C4-2B (cell line): Measurements from ENCODE around the gene ZNF598.
A peak's percentile ranks its signal among the peaks of the same experiment; 100 is the strongest.

Experiments
- H3K27ac ChIP-seq: fragments of 450-650 bp; 2 replicates; pipeline ENCODE4 v1.5.1; 2017
- ZFX ChIP-seq: fragments of 450-650 bp; IDR thresholded peaks from 2 replicates; pipeline ENCODE4 v1.6.1; 2017
- TF ChIP-seq, protein P1 (sequence below): fragments of 450-650 bp; conservative IDR thresholded peaks from 2 replicates; pipeline ENCODE4 v1.5.1; 2017; ENCODE audit warnings: mild to moderate bottlenecking

The ZNF598 gene

GRCh38 chr16:2053897-2054296 is 44.3 kb upstream of the ZNF598 start:
- H3K27ac ChIP-seq = peak overlapping the region; percentile 58; the same call in 1 of the 2 replicates
- TF ChIP-seq, protein P1, sequence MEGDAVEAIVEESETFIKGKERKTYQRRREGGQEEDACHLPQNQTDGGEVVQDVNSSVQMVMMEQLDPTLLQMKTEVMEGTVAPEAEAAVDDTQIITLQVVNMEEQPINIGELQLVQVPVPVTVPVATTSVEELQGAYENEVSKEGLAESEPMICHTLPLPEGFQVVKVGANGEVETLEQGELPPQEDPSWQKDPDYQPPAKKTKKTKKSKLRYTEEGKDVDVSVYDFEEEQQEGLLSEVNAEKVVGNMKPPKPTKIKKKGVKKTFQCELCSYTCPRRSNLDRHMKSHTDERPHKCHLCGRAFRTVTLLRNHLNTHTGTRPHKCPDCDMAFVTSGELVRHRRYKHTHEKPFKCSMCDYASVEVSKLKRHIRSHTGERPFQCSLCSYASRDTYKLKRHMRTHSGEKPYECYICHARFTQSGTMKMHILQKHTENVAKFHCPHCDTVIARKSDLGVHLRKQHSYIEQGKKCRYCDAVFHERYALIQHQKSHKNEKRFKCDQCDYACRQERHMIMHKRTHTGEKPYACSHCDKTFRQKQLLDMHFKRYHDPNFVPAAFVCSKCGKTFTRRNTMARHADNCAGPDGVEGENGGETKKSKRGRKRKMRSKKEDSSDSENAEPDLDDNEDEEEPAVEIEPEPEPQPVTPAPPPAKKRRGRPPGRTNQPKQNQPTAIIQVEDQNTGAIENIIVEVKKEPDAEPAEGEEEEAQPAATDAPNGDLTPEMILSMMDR = no peak

DNA sequence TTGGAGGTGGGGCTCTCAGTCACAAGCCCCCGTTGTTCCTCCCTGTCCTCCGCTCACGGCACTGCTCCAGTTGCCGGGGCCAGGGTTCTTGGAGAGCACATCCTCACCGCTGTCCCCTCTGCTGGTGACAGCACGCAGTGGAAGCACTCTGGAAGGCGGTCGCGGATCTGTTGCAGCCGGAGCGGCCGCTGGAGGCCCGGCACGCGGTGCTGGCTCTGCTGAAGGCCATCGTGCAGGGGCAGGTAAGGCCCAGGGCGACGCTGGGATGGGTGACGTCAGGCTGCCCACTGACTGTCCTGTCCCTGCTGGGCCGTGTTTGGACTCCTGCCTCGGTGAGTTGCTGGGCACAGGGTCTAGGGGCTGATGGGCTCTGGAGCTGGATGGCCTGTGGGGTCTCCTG is 43.6 kb upstream of the ZNF598 start:
- no peak for TF ChIP-seq ZFX
- TF ChIP-seq, protein P1 = no peak
- no peak overlapping the region for H3K27ac ChIP-seq

DNA sequence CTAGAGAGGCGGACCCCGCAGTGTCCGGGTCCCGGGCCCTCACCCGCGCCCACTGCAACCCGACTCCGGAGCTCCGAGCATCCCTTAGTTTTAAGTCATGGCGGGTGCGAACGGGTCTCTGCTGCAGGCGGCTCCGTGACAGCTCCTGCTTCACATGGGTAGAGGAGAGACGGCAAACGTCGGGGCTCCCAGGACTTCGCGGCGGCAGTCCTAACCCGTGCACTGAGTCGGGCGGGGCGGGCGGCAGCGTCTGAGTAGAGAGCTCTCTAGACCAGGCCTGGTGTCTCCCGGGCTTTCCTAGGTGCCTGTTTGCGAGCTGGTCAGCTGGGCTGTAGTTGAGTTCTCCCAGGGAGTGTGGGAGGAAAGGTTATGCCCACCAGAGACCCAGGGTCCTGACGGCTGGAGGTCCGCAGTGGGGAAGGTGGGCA is 38.5 kb upstream of the ZNF598 start:
- TF ChIP-seq ZFX = peak; percentile 6; the same call in 1 of the 2 replicates
- TF ChIP-seq, protein P1 = no peak
- peak overlapping the region; percentile 80 for H3K27ac ChIP-seq

DNA sequence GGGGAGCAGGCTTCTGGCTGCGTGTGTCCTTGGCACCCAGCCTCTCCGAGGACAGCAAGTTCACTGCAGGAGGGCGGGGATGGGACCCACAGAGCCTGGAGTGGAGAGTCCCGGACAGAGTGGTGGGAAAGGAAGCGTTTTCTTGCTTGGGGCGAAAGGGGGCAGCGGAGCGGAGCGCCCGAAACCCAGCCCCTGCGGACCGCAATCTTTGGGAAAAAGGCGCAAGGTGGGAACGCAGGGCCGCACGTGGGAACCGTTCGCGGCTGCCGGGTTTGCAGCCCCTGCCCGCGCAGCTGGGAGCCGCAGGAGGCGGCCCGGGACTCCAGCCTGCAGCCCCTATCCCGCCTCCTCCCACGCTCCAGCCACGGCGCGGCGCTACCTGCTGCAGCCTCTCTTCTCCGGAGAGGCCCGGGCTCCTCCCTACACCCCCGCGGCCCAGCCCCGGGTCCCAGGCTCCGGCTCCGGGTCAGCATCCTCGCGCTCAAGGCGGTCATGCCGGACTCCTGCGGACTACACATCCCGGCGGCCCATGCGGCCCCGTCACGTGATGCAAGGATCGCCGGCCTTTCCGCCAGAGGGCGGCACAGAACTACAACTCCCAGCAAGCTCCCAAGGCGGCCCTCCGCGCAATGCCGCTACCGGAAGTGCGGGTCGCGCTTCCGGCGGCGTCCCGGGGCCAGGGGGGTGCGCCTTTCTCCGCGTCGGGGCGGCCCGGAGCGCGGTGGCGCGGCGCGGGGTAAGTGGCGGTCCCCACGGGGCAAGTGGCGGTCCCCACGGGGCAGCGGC is 37.9 kb upstream of the ZNF598 start, which contains the start of the genes NTHL1 and TSC2:
NTHL1 (minus strand) TSS at position 505 of the 786 bp plus-strand sequence; CDS start at position 494, 11 bp downstream.
TSC2 (plus strand) TSS at position 656 of the 786 bp plus-strand sequence. CDS start 631 bp downstream, outside the sequence.
- TF ChIP-seq, protein P1 = no peak; the same call in 1 of the 2 replicates
- TF ChIP-seq ZFX = 0 out of 2 replicates have a peak, but pooled peaks have one; percentile 56
- peak within 1 kb of the TSS; percentile 80 for H3K27ac ChIP-seq

DNA sequence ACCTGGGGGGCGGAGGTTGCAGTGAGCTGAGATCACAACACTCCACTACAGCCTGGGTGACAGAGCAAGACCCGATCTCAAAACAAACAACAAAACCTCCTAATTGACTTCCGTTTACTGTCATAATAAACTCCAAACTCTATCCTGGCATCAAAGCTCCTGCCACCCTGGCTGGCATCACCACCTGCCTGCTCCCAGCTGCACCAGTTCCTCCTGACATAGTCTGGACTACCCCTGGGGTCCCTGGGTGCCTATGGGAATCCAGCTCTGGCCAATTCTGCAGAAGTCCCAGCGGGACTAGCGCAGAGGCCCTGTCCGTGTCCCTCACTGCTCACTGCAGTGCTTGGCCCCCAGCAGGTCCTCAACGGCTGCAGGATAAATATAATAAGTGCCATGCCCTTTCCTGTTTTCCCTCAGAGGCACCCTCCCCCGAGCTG is 37.3 kb upstream of the ZNF598 start:
- no peak for TF ChIP-seq ZFX
- TF ChIP-seq, protein P1 = no peak
- H3K27ac ChIP-seq = peak overlapping the region; percentile 80

DNA sequence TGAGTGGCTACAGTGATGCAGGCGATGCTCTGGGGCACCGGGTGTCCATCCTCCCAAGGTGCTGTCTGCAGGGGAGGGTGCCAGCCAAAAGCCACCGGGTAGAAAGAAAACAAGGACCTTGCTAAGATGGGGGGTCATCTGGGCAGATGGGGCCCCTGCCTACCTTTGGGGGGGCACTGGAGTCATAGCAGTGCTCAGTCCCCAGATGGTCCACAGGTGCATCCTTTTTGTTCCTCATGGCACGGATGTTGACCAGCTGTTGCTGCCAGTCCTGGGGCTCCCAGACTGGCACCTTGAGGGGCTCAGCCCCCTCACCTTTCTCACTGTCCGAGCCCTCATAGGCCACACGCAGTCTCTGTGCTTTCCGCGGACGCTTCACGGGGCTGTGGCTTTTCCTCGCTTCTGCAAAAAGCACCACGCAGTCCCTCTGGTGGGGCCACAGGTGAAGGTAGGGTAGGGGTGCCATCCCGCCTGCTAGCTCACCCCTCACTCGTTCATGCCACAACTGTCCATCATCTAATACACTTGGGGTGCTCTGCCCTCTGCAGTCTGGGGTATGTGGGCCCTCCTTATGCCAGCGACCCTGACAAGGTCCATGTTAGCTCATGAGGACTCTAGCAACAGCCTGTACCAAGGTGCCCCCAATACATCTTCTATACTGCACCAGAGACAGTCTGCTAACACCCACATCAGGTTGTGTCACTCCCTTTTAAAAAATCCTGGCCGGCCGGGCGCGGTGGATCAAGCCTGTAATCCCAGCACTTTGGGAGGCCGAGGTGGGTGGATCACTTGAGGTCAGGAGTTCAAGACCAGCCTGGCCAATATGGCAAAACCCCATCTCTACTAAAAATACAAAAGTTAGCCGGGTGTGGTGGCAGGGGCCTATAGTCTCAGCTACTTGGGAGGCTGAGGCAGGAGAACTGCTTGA is 36.6 kb upstream of the ZNF598 start:
- TF ChIP-seq ZFX = no peak
- TF ChIP-seq, protein P1 = no peak
- H3K27ac ChIP-seq = peak overlapping the region; percentile 80
